Kidney epithelial cell (primary cell): ENCODE measurements around the gene PARN. TPM values are rescaled to one million over a fixed set of nuclear protein-coding genes. Genes with fewer than 3 reads are reported as not detected.
"Not testable (repeated sequence)": the region's sequence is repeated elsewhere in the genome, so short reads cannot be mapped to it uniquely, and the experiment has no call there.

Experiments used
- DNase-seq: peaks from one replicate; pipeline ENCODE4 v3.0.0-alpha.2; 2010; ENCODE audit warnings: low read depth
- H3K27me3 ChIP-seq: 2 replicates; pipeline ENCODE4 v1.6.0; 2011; ENCODE audit warnings: low read length; ENCODE audit not compliant: control insufficient read depth, insufficient read depth
- H3K36me3 ChIP-seq: 2 replicates; pipeline ENCODE4 v1.5.1; 2011; ENCODE audit warnings: low read length; ENCODE audit not compliant: control insufficient read depth, insufficient read depth
- H3K4me3 ChIP-seq: 2 replicates; pipeline ENCODE4 v1.5.1; 2011; ENCODE audit warnings: low read depth, mild to moderate bottlenecking, control low read depth, low read length
- CTCF ChIP-seq: IDR thresholded peaks from 2 replicates; pipeline ENCODE4 v1.5.1; 2011; ENCODE audit warnings: mild to moderate bottlenecking, moderate library complexity, low read length, control low read depth, inconsistent platforms; ENCODE audit not compliant: insufficient read depth, poor library complexity, severe bottlenecking
- total RNA-seq: library from RNA; depleted of rRNA; stranded (reverse); fragments of >200 nt; gene quantifications from 2 replicates; pipeline ENCODE4 v1.2.3, GENCODE V29; 2015

Gene PARN
- total RNA-seq, 1 donor from 2014 or later = 28.0 TPM

DNA sequence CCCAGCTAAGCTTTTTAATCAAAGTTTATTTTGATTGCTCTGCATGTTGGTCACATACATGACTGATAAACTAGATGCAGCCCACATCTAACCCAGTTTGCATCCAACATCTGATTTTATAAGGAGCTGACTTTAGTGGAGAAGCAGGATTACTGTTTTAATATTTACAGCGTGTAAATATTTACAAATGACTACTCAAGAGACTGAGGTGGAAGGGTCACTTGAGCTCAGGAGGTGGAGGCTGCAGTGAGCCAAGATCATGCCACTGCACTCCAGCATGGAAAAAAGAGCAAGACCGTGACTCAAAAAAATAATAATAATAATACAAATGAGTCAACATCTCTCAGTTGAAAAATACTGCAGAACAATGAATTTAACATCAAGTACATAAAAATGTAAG, 50.8 kb downstream of the PARN start:
- Histone ChIP-seq H3K4me3 (no peak overlapping the region), H3K27me3 (no peaks in the 10 kb centered on the region), H3K36me3 (no peaks in the 10 kb centered on the region)
- no peak for DNase-seq
- no peak for TF ChIP-seq CTCF

GRCh38 chr16:14576532-14576931, 53.5 kb downstream of the PARN start:
- H3K27me3 ChIP-seq = no peaks in the 10 kb centered on the region
- no peak for TF ChIP-seq CTCF
- no peak for DNase-seq
- H3K36me3 ChIP-seq = no peaks in the 10 kb centered on the region
- H3K4me3 ChIP-seq = no peak overlapping the region

- TF ChIP-seq CTCF = no peak
- Histone ChIP-seq H3K36me3 (no peaks in the 10 kb centered on the region), H3K27me3 (no peaks in the 10 kb centered on the region), H3K4me3 (no peak overlapping the region)
- DNase-seq = no peak
These were observed 54.0 kb downstream of the PARN start for GRCh38 chr16:14576069-14576468.

- not testable (repeated sequence) for DNase-seq, H3K36me3 ChIP-seq, H3K27me3 ChIP-seq, H3K4me3 ChIP-seq
These were observed 55.2 kb downstream of the PARN start for GRCh38 chr16:14574698-14575415.

- Histone ChIP-seq H3K27me3 (no peaks in the 10 kb centered on the region), H3K4me3 (no peak overlapping the region), H3K36me3 (no peaks in the 10 kb centered on the region)
- no peak for DNase-seq
- no peak for TF ChIP-seq CTCF
These were observed 57.5 kb downstream of the PARN start for GRCh38 chr16:14572535-14572934.

DNA sequence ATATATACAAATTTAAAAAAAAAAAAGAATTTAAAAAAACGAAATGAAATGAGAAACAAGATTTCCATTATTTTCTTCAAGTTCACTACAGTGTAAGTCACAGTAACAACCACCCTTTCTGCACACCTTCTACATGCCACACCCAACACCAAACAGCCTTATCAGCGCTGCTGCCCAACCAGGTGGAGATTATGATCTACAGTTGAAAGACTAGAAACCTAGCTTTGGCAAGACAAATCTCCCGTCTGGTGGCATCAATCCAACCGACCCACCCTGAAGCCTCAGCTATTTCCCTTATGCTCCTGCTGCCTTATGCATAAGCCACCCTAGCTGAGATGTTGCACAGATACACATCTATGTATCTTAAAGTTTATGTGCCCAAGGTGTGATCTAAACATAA, 60.8 kb downstream of the PARN start:
- no peaks in the 10 kb centered on the region for H3K27me3 ChIP-seq
- H3K4me3 ChIP-seq = no peak overlapping the region
- DNase-seq = no peak
- TF ChIP-seq CTCF = no peak
- H3K36me3 ChIP-seq = no peaks in the 10 kb centered on the region
